H9 (cell line): ENCODE measurements around the gene PARP1. TPM values are rescaled to one million over a fixed set of nuclear protein-coding genes. Genes with fewer than 3 reads are reported as not detected.

Experiments used
- DNase-seq: peaks from one replicate; pipeline ENCODE4 v3.0.0-alpha.2; 2017
- H2AFZ ChIP-seq: one replicate; pipeline ENCODE4 v1.6.1; 2013; ENCODE audit warnings: mild to moderate bottlenecking, low read length, control low read depth, moderate library complexity
- H2AK5ac ChIP-seq: 2 replicates; pipeline ENCODE4 v1.6.1; 2013; ENCODE audit warnings: low read length, control low read depth, mixed read lengths; ENCODE audit not compliant: insufficient read length
- H2BK120ac ChIP-seq: one replicate; pipeline ENCODE4 v1.6.1; 2013; ENCODE audit warnings: low read depth, mild to moderate bottlenecking, low read length, control low read depth, inconsistent platforms; ENCODE audit not compliant: poor library complexity, severe bottlenecking
- H2BK12ac ChIP-seq: 2 replicates; pipeline ENCODE4 v1.6.1; 2013; ENCODE audit warnings: low read length, control low read depth, mixed read lengths, low read depth; ENCODE audit not compliant: insufficient read length
- H2BK15ac ChIP-seq: 2 replicates; pipeline ENCODE4 v1.6.1; 2013; ENCODE audit warnings: low read depth, low read length, control low read depth
- H2BK20ac ChIP-seq: one replicate; pipeline ENCODE4 v1.6.1; 2013; ENCODE audit warnings: low read depth, mild to moderate bottlenecking, low read length, control low read depth, inconsistent platforms; ENCODE audit not compliant: poor library complexity, severe bottlenecking
- H2BK5ac ChIP-seq: 2 replicates; pipeline ENCODE4 v1.6.1; 2013; ENCODE audit warnings: low read length, control low read depth, mixed read lengths; ENCODE audit not compliant: insufficient read length
- H3K14ac ChIP-seq: 2 replicates; pipeline ENCODE4 v1.6.1; 2013; ENCODE audit warnings: low read length, control low read depth; ENCODE audit not compliant: insufficient read depth
- H3K18ac ChIP-seq: 2 replicates; pipeline ENCODE4 v1.6.1; 2013; ENCODE audit warnings: low read depth, mild to moderate bottlenecking, mixed read lengths, low read length, control low read depth; ENCODE audit not compliant: insufficient read length
- H3K23ac ChIP-seq: 2 replicates; pipeline ENCODE4 v1.6.1; 2013; ENCODE audit warnings: low read length, control low read depth, mixed read lengths, low read depth; ENCODE audit not compliant: insufficient read length
- H3K23me2 ChIP-seq: 2 replicates; pipeline ENCODE4 v1.6.1; 2013; ENCODE audit warnings: low read depth, mild to moderate bottlenecking, mixed read lengths, low read length, control low read depth; ENCODE audit not compliant: insufficient read length, poor library complexity, severe bottlenecking
- H3K27ac ChIP-seq: 2 replicates; pipeline ENCODE4 v1.5.1; 2013; ENCODE audit warnings: low read length, control low read depth, mixed read lengths, low read depth; ENCODE audit not compliant: insufficient read length
- H3K27me3 ChIP-seq: 2 replicates; pipeline ENCODE4 v1.6.1; 2013; ENCODE audit warnings: low read length, control low read depth, inconsistent platforms; ENCODE audit not compliant: insufficient read depth
- H3K4ac ChIP-seq: 2 replicates; pipeline ENCODE4 v1.6.1; 2013; ENCODE audit warnings: low read depth, mild to moderate bottlenecking, control low read depth, inconsistent platforms, low read length, moderate library complexity
- H3K4me1 ChIP-seq: 2 replicates; pipeline ENCODE4 v1.6.1; 2013; ENCODE audit warnings: low read length, control low read depth, inconsistent platforms; ENCODE audit not compliant: insufficient read depth
- H3K4me2 ChIP-seq: 2 replicates; pipeline ENCODE4 v1.6.1; 2013; ENCODE audit warnings: low read length, control low read depth, mixed read lengths; ENCODE audit not compliant: insufficient read length, insufficient read depth
- H3K56ac ChIP-seq: 2 replicates; pipeline ENCODE4 v1.6.1; 2013; ENCODE audit warnings: low read depth, mild to moderate bottlenecking, mixed read lengths, low read length, control low read depth; ENCODE audit not compliant: insufficient read length
- H3K79me1 ChIP-seq: 2 replicates; pipeline ENCODE4 v1.6.1; 2013; ENCODE audit warnings: low read depth, mild to moderate bottlenecking, moderate library complexity, low read length, control low read depth, inconsistent platforms; ENCODE audit not compliant: insufficient read depth, poor library complexity, severe bottlenecking
- H3K79me2 ChIP-seq: 2 replicates; pipeline ENCODE4 v1.6.1; 2013; ENCODE audit warnings: low read length, control low read depth, inconsistent platforms; ENCODE audit not compliant: insufficient read depth
- H3K9ac ChIP-seq: 2 replicates; pipeline ENCODE4 v1.6.1; 2013; ENCODE audit warnings: low read length, control low read depth, mixed read lengths; ENCODE audit not compliant: insufficient read length; ENCODE audit errors: extremely low read depth
- H3K9me3 ChIP-seq: one replicate; pipeline ENCODE4 v1.6.1; 2013; ENCODE audit warnings: low read depth, low read length, inconsistent platforms; ENCODE audit not compliant: control insufficient read depth
- H3T11ph ChIP-seq: one replicate; pipeline ENCODE4 v1.6.1; 2013; ENCODE audit warnings: mild to moderate bottlenecking, low read length, control low read depth, inconsistent platforms
- H4K20me1 ChIP-seq: one replicate; pipeline ENCODE4 v1.6.1; 2013; ENCODE audit not compliant: control insufficient read depth, insufficient read length, insufficient read depth
- H4K5ac ChIP-seq: 2 replicates; pipeline ENCODE4 v1.6.1; 2013; ENCODE audit warnings: low read depth, mild to moderate bottlenecking, mixed read lengths, low read length, control low read depth; ENCODE audit not compliant: insufficient read length
- H4K8ac ChIP-seq: replicated peaks from 2 replicates; pipeline ENCODE4 v1.6.1; 2013; ENCODE audit warnings: low read length, control low read depth, mixed read lengths, low read depth; ENCODE audit not compliant: insufficient read length
- H4K91ac ChIP-seq: 2 replicates; pipeline ENCODE4 v1.6.1; 2013; ENCODE audit warnings: low read depth, mild to moderate bottlenecking, moderate library complexity, mixed read lengths, low read length, control low read depth; ENCODE audit not compliant: insufficient read length
- H3K27ac Mint-ChIP-seq, 3 experiments: 2 replicates in 2 of 3; 3 replicates in 1 of 3; pipeline ENCODE4 v1.8.0; 2020 to 2021; ENCODE audit warnings: mixed read lengths in 3 of 3, mild to moderate bottlenecking in 1 of 3, moderate library complexity in 1 of 3
- H3K27me3 Mint-ChIP-seq: 2 replicates; pipeline ENCODE4 v1.8.0; 2021; ENCODE audit warnings: low read depth, mild to moderate bottlenecking, moderate library complexity, mixed read lengths
- H3K36me3 Mint-ChIP-seq, 3 experiments: 2 replicates in 2 of 3; 3 replicates in 1 of 3; pipeline ENCODE4 v1.8.0; 2020 to 2021; ENCODE audit warnings: low read depth in 3 of 3, mixed read lengths in 3 of 3; ENCODE audit not compliant: insufficient read depth in 1 of 3
- H3K4me1 Mint-ChIP-seq, 2 experiments: 2 replicates each; pipeline ENCODE4 v1.8.0; 2020; ENCODE audit warnings: mixed read lengths in 2 of 2
- H3K4me3 Mint-ChIP-seq, 2 experiments: 2 replicates in 1 of 2; 3 replicates in 1 of 2; pipeline ENCODE4 v1.8.0; 2020 to 2021; ENCODE audit warnings: mild to moderate bottlenecking in 2 of 2, mixed read lengths in 2 of 2, moderate library complexity in 1 of 2
- H3K9me3 Mint-ChIP-seq, 2 experiments: 2 replicates in 1 of 2; 3 replicates in 1 of 2; pipeline ENCODE4 v1.8.0; 2020; ENCODE audit warnings: mild to moderate bottlenecking in 2 of 2, mixed read lengths in 2 of 2, moderate library complexity in 1 of 2
- CTCF ChIP-seq: fragments of 200-600 bp; sonication (generic); conservative IDR thresholded peaks from 3 replicates; pipeline ENCODE4 v1.8.0; 2021; ENCODE audit warnings: antibody characterized with exemption, mild to moderate bottlenecking
- WGBS: extraction: QIAGEN DNeasy Blood & Tissue Kit; methylation state at CpG from one replicate; pipeline ENCODE4 v1.1.7; 2013; ENCODE audit warnings: missing lambda C conversion rate, low lambda C conversion rate, mixed read lengths; ENCODE audit not compliant: insufficient read length; ENCODE audit errors: extremely low coverage; 5-methylcytosine and 5-hydroxymethylcytosine counted together
- total RNA-seq: library from RNA; stranded (reverse); gene quantifications from 2 replicates; pipeline ENCODE4 v1.2.1, GENCODE V29; 2021

The PARP1 gene
- total RNA-seq, 1 experiment from 2014 or later, result 337 TPM

- Mint-ChIP-seq H3K4me1 (no peaks in the 10 kb centered on the region), H3K4me3 (no peak overlapping the region), H3K27me3 (no peaks in the 10 kb centered on the region), H3K27ac (no peak overlapping the region), H3K36me3 (peaks cover 69 to 98% (median 98%) of the 10 kb centered on the region in 3 experiments), H3K9me3 (no peaks in the 10 kb centered on the region)
- Histone ChIP-seq H3K9me3 (no peaks in the 10 kb centered on the region), H3K18ac (no peak overlapping the region), H3K79me2 (no peaks in the 10 kb centered on the region), H3K4me2 (no peak overlapping the region), H3K23ac (no peak overlapping the region), H2AFZ (no peak overlapping the region), H3K4me1 (no peaks in the 10 kb centered on the region), H3K56ac (no peak overlapping the region), H2BK15ac (no peak overlapping the region), H4K20me1 (no peaks in the 10 kb centered on the region), H3T11ph (no peak overlapping the region), H3K14ac (no peak overlapping the region), H4K91ac (no peak overlapping the region), H4K8ac (no peak overlapping the region), H3K4ac (no peak overlapping the region), H3K27me3 (no peaks in the 10 kb centered on the region), H3K79me1 (no peaks in the 10 kb centered on the region), H2BK120ac (no peak overlapping the region), H3K9ac (no peak overlapping the region), H3K27ac (no peak overlapping the region), H3K23me2 (no peaks in the 10 kb centered on the region), H2BK20ac (no peak overlapping the region), H2AK5ac (no peak overlapping the region), H4K5ac (no peak overlapping the region), H2BK12ac (no peak overlapping the region), H2BK5ac (no peak overlapping the region)
- DNase-seq, result no peak
- TF ChIP-seq CTCF, result no peak
- WGBS, result no CpG with 5 or more reads among the region's 7 CpGs
Measured at GRCh38 chr1:226364514-226364899, 43.4 kb downstream of the PARP1 start.
